LNCaP clone FGC (cell line): Measurements from ENCODE around the gene ADAM17.
"Not testable (repeated sequence)": the region's sequence is repeated elsewhere in the genome, so short reads cannot be mapped to it uniquely, and the experiment has no call there.

Experiments used
- DNase-seq: peaks from one replicate; pipeline ENCODE4 v3.0.0-alpha.2; 2011; ENCODE audit warnings: low read depth
- H3K4me3 ChIP-seq: 2 replicates; pipeline ENCODE4 v1.5.1; 2011; ENCODE audit warnings: mild to moderate bottlenecking, low read depth, low read length, control low read depth
- CTCF ChIP-seq: IDR thresholded peaks from 2 replicates; pipeline ENCODE4 v1.5.1; 2012; ENCODE audit warnings: mild to moderate bottlenecking; ENCODE audit not compliant: control insufficient read depth, insufficient read depth; ENCODE audit errors: extremely low read depth

The ADAM17 gene

GRCh38 chr2:9519250-9519649, 36.4 kb downstream of the ADAM17 start:
- no peak overlapping the region for H3K4me3 ChIP-seq
- TF ChIP-seq CTCF, result no peak
- DNase-seq, result no peak

GRCh38 chr2:9518780-9519179, 36.9 kb downstream of the ADAM17 start:
- DNase-seq, result no peak
- TF ChIP-seq CTCF, result no peak
- no peak overlapping the region for H3K4me3 ChIP-seq

DNA sequence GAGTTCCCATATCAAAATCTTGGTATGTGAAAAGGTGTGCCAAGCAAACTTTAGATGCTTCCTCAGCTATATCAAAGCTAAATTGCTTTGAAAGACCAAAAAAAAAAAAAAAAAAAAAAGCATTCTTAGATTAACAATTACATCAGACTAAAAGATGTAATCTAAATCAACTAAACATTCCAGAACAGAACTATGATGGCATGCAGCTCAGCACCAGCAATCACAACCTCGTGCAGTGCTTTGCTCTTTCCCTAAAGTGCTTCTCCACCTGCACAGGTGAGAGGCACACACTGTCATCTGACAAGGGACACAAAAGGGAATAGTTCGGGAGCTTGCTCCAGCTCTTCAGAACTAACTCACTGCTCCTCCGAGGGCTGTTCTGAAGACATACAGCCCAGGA, 37.5 kb downstream of the ADAM17 start:
- TF ChIP-seq CTCF, result no peak
- no peak overlapping the region for H3K4me3 ChIP-seq
- DNase-seq, result no peak

DNA sequence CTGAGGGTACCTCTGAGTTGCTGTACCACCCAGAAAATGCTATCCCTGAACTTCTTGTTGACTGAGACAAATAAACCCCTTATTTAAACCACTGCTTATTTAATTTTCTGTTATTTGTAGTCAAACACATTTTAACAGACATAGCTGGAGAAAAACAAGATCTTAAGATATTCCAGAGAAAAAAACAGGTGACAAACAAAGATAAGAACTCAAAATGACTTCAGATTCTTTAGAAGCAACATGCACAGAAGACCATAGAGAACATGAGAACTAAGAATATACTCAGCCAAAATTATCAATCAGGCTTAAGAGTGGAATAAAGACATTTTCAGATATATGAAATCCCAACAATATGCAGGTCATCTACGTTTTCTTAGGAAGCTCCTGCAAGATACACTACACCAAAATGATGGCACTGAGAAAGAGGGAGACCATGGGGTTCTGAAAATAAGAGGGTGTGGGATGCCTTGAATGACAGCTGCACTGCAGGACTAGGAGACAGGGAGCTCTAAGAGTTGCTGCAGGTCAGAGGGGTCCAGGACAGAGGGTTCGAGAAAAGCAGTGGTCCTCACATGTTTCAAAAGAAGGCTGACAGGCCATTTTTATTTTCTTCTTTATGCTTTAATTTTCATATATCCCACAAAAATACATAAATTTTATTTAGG, 38.4 kb downstream of the ADAM17 start:
- H3K4me3 ChIP-seq, result no peak overlapping the region
- no peak for TF ChIP-seq CTCF
- DNase-seq, result no peak

DNA sequence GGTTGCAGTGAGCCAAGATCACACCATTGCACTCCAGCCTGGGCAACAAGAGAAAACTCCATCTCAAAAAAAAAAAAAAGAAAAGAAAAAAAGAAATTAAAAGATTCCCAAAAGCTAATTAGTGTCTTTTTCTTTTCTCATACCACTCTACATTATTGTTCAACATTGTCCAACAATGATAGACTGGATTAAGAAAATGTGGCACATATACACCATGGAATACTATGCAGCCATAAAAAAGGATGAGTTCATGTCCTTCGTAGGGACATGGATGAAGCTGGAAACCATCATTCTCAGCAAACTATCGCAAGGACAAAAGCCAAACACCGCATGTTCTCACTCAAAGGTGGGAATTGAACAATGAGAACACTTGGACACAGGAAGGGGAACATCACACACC, 41.7 kb downstream of the ADAM17 start:
- not testable (repeated sequence) for H3K4me3 ChIP-seq, DNase-seq

GRCh38 chr2:9508931-9509330, 46.7 kb downstream of the ADAM17 start:
- DNase-seq, result no peak
- H3K4me3 ChIP-seq, result no peak overlapping the region
- no peak for TF ChIP-seq CTCF

DNA sequence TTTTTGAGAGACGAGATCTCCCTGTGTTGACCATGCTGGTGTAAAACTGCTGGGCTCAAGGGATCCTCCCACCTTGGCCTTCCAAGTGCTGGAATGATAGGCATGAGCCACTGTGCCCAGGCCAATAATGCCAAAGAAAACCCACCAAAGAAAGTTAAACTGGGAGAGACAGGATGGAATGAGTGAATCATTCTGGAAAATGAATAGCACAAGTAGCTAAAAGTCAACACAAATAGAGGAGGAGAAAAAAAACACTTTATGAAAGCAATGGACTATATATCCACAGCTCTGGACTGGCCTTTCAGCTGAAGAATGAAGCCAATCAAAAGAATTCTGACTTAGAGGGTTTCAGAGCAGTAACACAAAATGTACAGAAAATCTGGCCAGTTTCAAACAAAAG, 57.4 kb downstream of the ADAM17 start:
- no peak for TF ChIP-seq CTCF
- no peak overlapping the region for H3K4me3 ChIP-seq
- DNase-seq, result no peak
